MM.1S (cell line): ENCODE measurements around the gene TTF1.

ENCODE experiments used
- DNase-seq: peaks from one replicate; pipeline ENCODE4 v3.0.0-alpha.2; 2015
- H2AFZ ChIP-seq: fragments of 300-600 bp; sonication (generic); 2 replicates; pipeline ENCODE4 v1.6.0; 2016; ENCODE audit warnings: antibody characterized with exemption, low read length
- H3F3A ChIP-seq: fragments of 300-600 bp; sonication (generic); 2 replicates; pipeline ENCODE4 v1.6.1; 2016; ENCODE audit warnings: mild to moderate bottlenecking, antibody characterized with exemption, low read length, moderate library complexity, mixed read lengths; ENCODE audit not compliant: insufficient read depth
- H3K27ac ChIP-seq: fragments of 300-600 bp; sonication (generic); 2 replicates; pipeline ENCODE4 v1.5.1; 2016; ENCODE audit warnings: mild to moderate bottlenecking, low read length
- H3K27me3 ChIP-seq: fragments of 300-600 bp; sonication (generic); replicated peaks from 2 replicates; pipeline ENCODE4 v1.6.0; 2016; ENCODE audit warnings: low read length; ENCODE audit not compliant: insufficient read depth
- H3K36me3 ChIP-seq: fragments of 300-600 bp; sonication (generic); replicated peaks from 2 replicates; pipeline ENCODE4 v1.6.1; 2016; ENCODE audit warnings: mild to moderate bottlenecking, low read length, mixed read lengths; ENCODE audit not compliant: insufficient read depth
- H3K4me1 ChIP-seq: fragments of 300-600 bp; sonication (generic); 2 replicates; pipeline ENCODE4 v1.6.1; 2016; ENCODE audit warnings: low read length, mixed read lengths
- H3K4me2 ChIP-seq: fragments of 300-600 bp; sonication (generic); 2 replicates; pipeline ENCODE4 v1.6.0; 2016; ENCODE audit warnings: low read depth, low read length
- H3K4me3 ChIP-seq: fragments of 300-600 bp; sonication (generic); 2 replicates; pipeline ENCODE4 v1.5.1; 2016; ENCODE audit warnings: low read length, mixed read lengths
- H3K79me2 ChIP-seq: fragments of 300-600 bp; sonication (generic); 2 replicates; pipeline ENCODE4 v1.6.1; 2016; ENCODE audit warnings: mixed run types, low read length, mixed read lengths
- H3K9ac ChIP-seq: fragments of 300-600 bp; sonication (generic); 2 replicates; pipeline ENCODE4 v1.6.1; 2016; ENCODE audit warnings: low read length, mixed read lengths
- H3K9me2 ChIP-seq: fragments of 300-600 bp; sonication (generic); replicated peaks from 2 replicates; pipeline ENCODE4 v1.6.1; 2016; ENCODE audit warnings: mild to moderate bottlenecking, low read length, mixed read lengths; ENCODE audit not compliant: insufficient read depth
- H3K9me3 ChIP-seq: fragments of 300-600 bp; sonication (generic); replicated peaks from 2 replicates; pipeline ENCODE4 v1.6.1; 2016; ENCODE audit warnings: mild to moderate bottlenecking, low read length, mixed read lengths; ENCODE audit not compliant: insufficient read depth
- H4K20me1 ChIP-seq: fragments of 300-600 bp; sonication (generic); 2 replicates; pipeline ENCODE4 v1.6.1; 2016; ENCODE audit warnings: mild to moderate bottlenecking, low read length, moderate library complexity, mixed read lengths; ENCODE audit not compliant: insufficient read depth
- EZH2 ChIP-seq: fragments of 300-600 bp; sonication (generic); optimal IDR thresholded peaks from 2 replicates; pipeline ENCODE3; 2017; ENCODE audit warnings: low read depth, mild to moderate bottlenecking, antibody characterized with exemption, low read length, mixed read lengths
- EZH2phosphoT487 ChIP-seq: fragments of 300-600 bp; sonication (generic); IDR thresholded peaks from 2 replicates; pipeline ENCODE4 v1.6.1; 2018; ENCODE audit warnings: antibody characterized with exemption, low read length
- TF ChIP-seq, protein P1 (sequence below): fragments of 300-600 bp; sonication (generic); IDR thresholded peaks from 2 replicates; pipeline ENCODE4 v1.5.1; 2016; ENCODE audit warnings: antibody characterized with exemption, low read length, mixed read lengths

The TTF1 gene

DNA sequence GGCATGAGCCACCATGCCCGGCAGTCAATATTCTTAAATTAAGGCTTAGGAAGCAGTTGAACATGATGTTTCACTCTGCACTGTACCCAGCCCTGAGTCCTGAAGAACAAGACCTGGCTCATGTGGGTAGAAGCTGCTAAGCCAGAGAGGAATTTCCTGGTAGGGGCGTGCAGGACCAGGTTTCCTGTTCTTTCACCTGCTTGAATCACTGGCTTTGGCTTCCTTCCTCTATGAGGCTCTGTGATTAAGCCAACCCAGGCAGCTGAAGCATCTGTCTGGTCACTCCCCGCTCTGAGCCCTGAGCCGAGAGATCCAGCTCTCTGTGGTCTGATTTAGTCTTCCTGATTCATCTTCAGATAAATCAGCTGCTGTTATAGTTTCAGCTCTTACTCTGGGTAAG is 32.5 kb upstream of the TTF1 start:
- Histone ChIP-seq H3K4me2 (no peak overlapping the region), H3F3A (no peaks in the 10 kb centered on the region), H3K27ac (no peak overlapping the region), H2AFZ (no peak overlapping the region), H3K9me2 (no peaks in the 10 kb centered on the region), H3K9me3 (no peaks in the 10 kb centered on the region), H3K4me3 (no peak overlapping the region), H3K27me3 (peaks cover 85% of the 10 kb centered on the region), H4K20me1 (no peaks in the 10 kb centered on the region), H3K79me2 (no peaks in the 10 kb centered on the region), H3K4me1 (no peaks in the 10 kb centered on the region), H3K36me3 (no peaks in the 10 kb centered on the region), H3K9ac (no peak overlapping the region)
- no peak for DNase-seq
- TF ChIP-seq EZH2phosphoT487 (no peak), EZH2 (no peak)
- TF ChIP-seq, protein P1, sequence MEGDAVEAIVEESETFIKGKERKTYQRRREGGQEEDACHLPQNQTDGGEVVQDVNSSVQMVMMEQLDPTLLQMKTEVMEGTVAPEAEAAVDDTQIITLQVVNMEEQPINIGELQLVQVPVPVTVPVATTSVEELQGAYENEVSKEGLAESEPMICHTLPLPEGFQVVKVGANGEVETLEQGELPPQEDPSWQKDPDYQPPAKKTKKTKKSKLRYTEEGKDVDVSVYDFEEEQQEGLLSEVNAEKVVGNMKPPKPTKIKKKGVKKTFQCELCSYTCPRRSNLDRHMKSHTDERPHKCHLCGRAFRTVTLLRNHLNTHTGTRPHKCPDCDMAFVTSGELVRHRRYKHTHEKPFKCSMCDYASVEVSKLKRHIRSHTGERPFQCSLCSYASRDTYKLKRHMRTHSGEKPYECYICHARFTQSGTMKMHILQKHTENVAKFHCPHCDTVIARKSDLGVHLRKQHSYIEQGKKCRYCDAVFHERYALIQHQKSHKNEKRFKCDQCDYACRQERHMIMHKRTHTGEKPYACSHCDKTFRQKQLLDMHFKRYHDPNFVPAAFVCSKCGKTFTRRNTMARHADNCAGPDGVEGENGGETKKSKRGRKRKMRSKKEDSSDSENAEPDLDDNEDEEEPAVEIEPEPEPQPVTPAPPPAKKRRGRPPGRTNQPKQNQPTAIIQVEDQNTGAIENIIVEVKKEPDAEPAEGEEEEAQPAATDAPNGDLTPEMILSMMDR = no peak

GRCh38 chr9:132434881-132435280 is 28.2 kb upstream of the TTF1 start:
- Histone ChIP-seq H3K9me2 (no peaks in the 10 kb centered on the region), H3K27me3 (peaks cover 77% of the 10 kb centered on the region), H3K27ac (no peak overlapping the region), H4K20me1 (no peaks in the 10 kb centered on the region), H3K4me3 (no peak overlapping the region), H2AFZ (no peak overlapping the region), H3K79me2 (no peaks in the 10 kb centered on the region), H3K4me1 (no peaks in the 10 kb centered on the region), H3K9me3 (no peaks in the 10 kb centered on the region), H3F3A (no peaks in the 10 kb centered on the region), H3K4me2 (no peak overlapping the region), H3K36me3 (no peaks in the 10 kb centered on the region), H3K9ac (no peak overlapping the region)
- TF ChIP-seq, protein P1 = no peak
- TF ChIP-seq EZH2 (no peak), EZH2phosphoT487 (no peak)
- DNase-seq = no peak

- TF ChIP-seq, protein P1 = no peak
- TF ChIP-seq EZH2 (no peak), EZH2phosphoT487 (no peak)
- no peaks in the 10 kb centered on the region for H3F3A ChIP-seq
- H3K4me1 ChIP-seq = no peaks in the 10 kb centered on the region
- no peak overlapping the region for H2AFZ ChIP-seq
- H3K4me3 ChIP-seq = no peak overlapping the region
- no peak overlapping the region for H3K27ac ChIP-seq
- DNase-seq = no peak
- no peaks in the 10 kb centered on the region for H4K20me1 ChIP-seq
- H3K9me3 ChIP-seq = no peaks in the 10 kb centered on the region
- H3K36me3 ChIP-seq = no peaks in the 10 kb centered on the region
- no peaks in the 10 kb centered on the region for H3K9me2 ChIP-seq
- H3K4me2 ChIP-seq = no peak overlapping the region
- peaks cover 89% of the 10 kb centered on the region for H3K27me3 ChIP-seq
- H3K9ac ChIP-seq = no peak overlapping the region
- H3K79me2 ChIP-seq = no peaks in the 10 kb centered on the region
Observed at GRCh38 chr9:132430998-132431397, 24.4 kb upstream of the TTF1 start.
